Suprapubic skin (tissue), 4 donors: Measurements from ENCODE around the gene ZNF320.

Experiments used
- CTCF ChIP-seq, 2 donors: fragments of 200-600 bp in 1 of 2; fragments of 450-650 bp in 1 of 2; sonication (generic) in 1 of 2; IDR thresholded peaks; one replicate each; pipeline ENCODE4 v1.5.1; 2016 to 2019; ENCODE audit warnings: antibody characterized with exemption in 2 of 2, mild to moderate bottlenecking in 1 of 2, moderate library complexity in 1 of 2
- POLR2A ChIP-seq, 2 donors: fragments of 450-650 bp; IDR thresholded peaks; one replicate each; pipeline ENCODE4 v1.6.1; 2017; ENCODE audit warnings: antibody characterized with exemption in 2 of 2, mild to moderate bottlenecking in 2 of 2, moderate library complexity in 2 of 2
- POLR2AphosphoS5 ChIP-seq, 3 donors: sonication (generic); formaldehyde crosslinking; IDR thresholded peaks; one replicate each; pipeline ENCODE4 v1.6.1; 2017; ENCODE audit warnings: antibody characterized with exemption in 3 of 3

GRCh38 chr19:52898101-52898500, 666 bp upstream of the ZNF320 start:
- TF ChIP-seq CTCF (IDR thresholded peaks at IDR 0.05): no peak
- no peak for TF ChIP-seq POLR2A (IDR thresholded peaks at IDR 0.05)
- no peak for TF ChIP-seq POLR2AphosphoS5 (IDR thresholded peaks at IDR 0.05)
